Caco-2 (cell line): Measurements from ENCODE around the gene SPOP. TPM values are rescaled to one million over a fixed set of nuclear protein-coding genes. Genes with fewer than 3 reads are reported as not detected.

ENCODE experiments used
- BruUV-seq: library from RNA; stranded (reverse); fragments of 400-500 nt; replicated peaks from 2 replicates; lab custom pipeline; 2021; lab: Mats Ljungman, UMichigan
- CTCF ChIA-PET: fragments of 300-600 bp; sonication (Branson Sonifier 250); formaldehyde crosslinking; loops from one replicate; lab custom pipeline; 2022; ENCODE audit warnings: antibody characterized with exemption; lab: Charles Lee
- POLR2A ChIA-PET: fragments of 300-600 bp; sonication (Branson Sonifier 250); formaldehyde crosslinking; loops from one replicate; lab custom pipeline; 2022; ENCODE audit warnings: antibody characterized with exemption; lab: Charles Lee
- DNase-seq, 2 experiments: peaks; one replicate each; pipeline versions ENCODE4 v3.0.0 to v3.0.0-alpha.2; 2020 to 2022
- H3K27me3 ChIP-seq: replicated peaks from 2 replicates; pipeline ENCODE4 v1.6.0; 2011; ENCODE audit warnings: low read length; ENCODE audit not compliant: control insufficient read depth, insufficient read depth
- H3K36me3 ChIP-seq: 2 replicates; pipeline ENCODE4 v1.5.1; 2011; ENCODE audit warnings: low read length; ENCODE audit not compliant: control insufficient read depth, insufficient read depth
- H3K4me1 ChIP-seq: fragments of 250-450 bp; sonication (Bioruptor Pico); 2 replicates; pipeline ENCODE4 v1.5.1; 2020; ENCODE audit warnings: mild to moderate bottlenecking
- H3K4me3 ChIP-seq: 2 replicates; pipeline ENCODE4 v1.5.1; 2011; ENCODE audit warnings: low read depth, mild to moderate bottlenecking, control low read depth, low read length
- H3K9me3 ChIP-seq: fragments of 250-450 bp; sonication (Bioruptor Pico); 2 replicates; pipeline ENCODE4 v1.5.1; 2020; ENCODE audit warnings: mild to moderate bottlenecking, moderate library complexity
- H3K27ac Mint-ChIP-seq: one replicate; pipeline ENCODE4 v1.8.0; 2022; ENCODE audit warnings: mixed read lengths; ENCODE audit not compliant: unreplicated experiment
- H3K27me3 Mint-ChIP-seq: one replicate; pipeline ENCODE4 v1.8.0; 2022; ENCODE audit warnings: mixed read lengths; ENCODE audit not compliant: insufficient read depth, unreplicated experiment
- H3K36me3 Mint-ChIP-seq: one replicate; pipeline ENCODE4 v1.8.0; 2022; ENCODE audit warnings: mild to moderate bottlenecking, mixed read lengths; ENCODE audit not compliant: insufficient read depth, unreplicated experiment
- H3K4me1 Mint-ChIP-seq: one replicate; pipeline ENCODE4 v1.8.0; 2022; ENCODE audit warnings: low read depth, mixed read lengths; ENCODE audit not compliant: unreplicated experiment
- H3K4me3 Mint-ChIP-seq: one replicate; pipeline ENCODE4 v1.8.0; 2022; ENCODE audit warnings: mild to moderate bottlenecking, moderate library complexity, mixed read lengths; ENCODE audit not compliant: unreplicated experiment
- H3K9me3 Mint-ChIP-seq: one replicate; pipeline ENCODE4 v1.8.0; 2022; ENCODE audit warnings: mixed read lengths; ENCODE audit not compliant: unreplicated experiment
- intact Hi-C: fragments of 100-400 bp; cut with micrococcal nuclease; formaldehyde crosslinking; loops from one replicate; pipeline ENCODE4 v1.10.0; 2022; ENCODE audit not compliant: unreplicated experiment
- total RNA-seq: library from RNA; stranded (reverse); gene quantifications from 2 replicates; pipeline ENCODE4 v1.2.3, GENCODE V29; 2022
- TF ChIP-seq, protein P1 (sequence below), 2 experiments: fragments of 200-600 bp in 1 of 2; IDR thresholded peaks; 1 replicate in 1 of 2; 2 replicates in 1 of 2; pipeline versions ENCODE4 v1.5.1 to v1.8.0; 2011 to 2022; ENCODE audit warnings: antibody characterized with exemption in 1 of 2, control low read depth in 1 of 2, inconsistent platforms in 1 of 2, low read depth in 1 of 2, low read length in 1 of 2, mild to moderate bottlenecking in 1 of 2, moderate library complexity in 1 of 2; ENCODE audit not compliant: insufficient read depth in 1 of 2, severe bottlenecking in 1 of 2, unreplicated experiment in 1 of 2

SPOP gene
- total RNA-seq, 1 experiment from 2014 or later, result 70.2 TPM

DNA sequence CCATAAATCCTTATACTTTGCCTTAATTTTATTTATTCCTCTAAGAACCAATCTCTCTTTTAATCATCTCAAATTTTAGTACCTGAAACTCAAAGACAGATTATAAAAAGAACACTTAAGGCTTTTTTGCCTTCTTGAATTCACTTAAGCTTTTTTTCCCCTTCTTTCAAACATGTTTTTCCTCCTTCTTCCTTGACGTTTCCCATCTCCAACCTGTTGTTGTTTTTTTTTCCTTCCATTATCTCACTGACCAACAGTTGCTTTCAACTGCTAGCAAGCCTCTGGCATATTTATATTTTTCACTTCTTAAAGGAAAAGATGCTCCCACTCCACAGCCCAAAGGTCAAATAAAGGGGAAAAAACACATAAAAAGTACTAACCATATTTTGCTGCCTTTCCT, 32.2 kb downstream of the SPOP start:
- DNase-seq, result no peak
- CTCF ChIA-PET, result interaction anchor here (0.7 to 1.7 kb wide), 3 partner anchors 76 to 1870 kb away, joined by 3 to 7 read pairs (median 5); no protein-coding TSS in a partner anchor
- no peak overlapping the region for H3K27ac Mint-ChIP-seq
- no TSS peak for BruUV-seq
- no peaks in the 10 kb centered on the region for H3K27me3 ChIP-seq
- H3K9me3 ChIP-seq, result no peaks in the 10 kb centered on the region
- H3K4me1 ChIP-seq, result peaks cover 13% of the 10 kb centered on the region
- H3K4me1 Mint-ChIP-seq, result peaks cover 16% of the 10 kb centered on the region
- TF ChIP-seq, protein P1, sequence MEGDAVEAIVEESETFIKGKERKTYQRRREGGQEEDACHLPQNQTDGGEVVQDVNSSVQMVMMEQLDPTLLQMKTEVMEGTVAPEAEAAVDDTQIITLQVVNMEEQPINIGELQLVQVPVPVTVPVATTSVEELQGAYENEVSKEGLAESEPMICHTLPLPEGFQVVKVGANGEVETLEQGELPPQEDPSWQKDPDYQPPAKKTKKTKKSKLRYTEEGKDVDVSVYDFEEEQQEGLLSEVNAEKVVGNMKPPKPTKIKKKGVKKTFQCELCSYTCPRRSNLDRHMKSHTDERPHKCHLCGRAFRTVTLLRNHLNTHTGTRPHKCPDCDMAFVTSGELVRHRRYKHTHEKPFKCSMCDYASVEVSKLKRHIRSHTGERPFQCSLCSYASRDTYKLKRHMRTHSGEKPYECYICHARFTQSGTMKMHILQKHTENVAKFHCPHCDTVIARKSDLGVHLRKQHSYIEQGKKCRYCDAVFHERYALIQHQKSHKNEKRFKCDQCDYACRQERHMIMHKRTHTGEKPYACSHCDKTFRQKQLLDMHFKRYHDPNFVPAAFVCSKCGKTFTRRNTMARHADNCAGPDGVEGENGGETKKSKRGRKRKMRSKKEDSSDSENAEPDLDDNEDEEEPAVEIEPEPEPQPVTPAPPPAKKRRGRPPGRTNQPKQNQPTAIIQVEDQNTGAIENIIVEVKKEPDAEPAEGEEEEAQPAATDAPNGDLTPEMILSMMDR (IDR thresholded peaks at IDR 0.05; ENCODE audit: insufficient read depth in 1 of 2, low read depth in 1 of 2, low read length in 1 of 2, severe bottlenecking in 1 of 2, unreplicated experiment in 1 of 2), result no peak
- intact Hi-C loops, result loop anchor here (2.0 kb wide), 1 partner anchor 31 kb away; no protein-coding TSS in a partner anchor
- no peak overlapping the region for H3K4me3 ChIP-seq
- no peak overlapping the region for H3K4me3 Mint-ChIP-seq
- H3K36me3 Mint-ChIP-seq, result peaks cover 6% of the 10 kb centered on the region
- H3K9me3 Mint-ChIP-seq, result no peaks in the 10 kb centered on the region
- no peaks in the 10 kb centered on the region for H3K36me3 ChIP-seq
- POLR2A ChIA-PET, result interaction anchor here (0.5 kb wide), 1 partner anchor 223 kb away, joined by 6 read pairs; no protein-coding TSS in a partner anchor
- no peaks in the 10 kb centered on the region for H3K27me3 Mint-ChIP-seq

DNA sequence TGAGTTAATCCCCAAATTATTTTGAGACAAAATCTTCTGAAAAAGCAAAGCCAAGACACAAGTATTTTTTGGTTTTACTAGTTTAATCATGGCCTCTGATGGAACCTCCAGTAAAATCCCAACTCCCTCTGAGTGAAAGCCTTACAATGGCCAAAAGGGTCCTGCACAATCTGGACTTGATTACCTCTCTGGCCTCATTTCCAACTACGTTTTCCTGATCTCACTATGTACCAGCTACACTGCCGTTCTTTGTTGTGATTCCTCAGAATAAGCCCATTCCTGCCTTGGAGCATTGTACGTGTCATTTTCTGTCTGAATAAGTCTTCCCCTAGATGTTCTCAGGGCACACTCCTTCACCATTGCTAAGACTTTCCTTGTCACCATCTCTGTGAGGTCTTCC, 37.3 kb downstream of the SPOP start:
- intact Hi-C loops, result no loop called here
- H3K9me3 ChIP-seq, result peaks cover 7% of the 10 kb centered on the region; the same call in 1 of the 2 replicates
- POLR2A ChIA-PET, result no interaction called here
- no TSS peak for BruUV-seq
- H3K27me3 ChIP-seq, result no peaks in the 10 kb centered on the region
- Mint-ChIP-seq H3K27me3 (no peaks in the 10 kb centered on the region), H3K36me3 (peaks cover 2% of the 10 kb centered on the region), H3K4me3 (no peak overlapping the region), H3K27ac (no peak overlapping the region), H3K9me3 (no peaks in the 10 kb centered on the region), H3K4me1 (peaks cover 2% of the 10 kb centered on the region)
- no peak for DNase-seq
- H3K36me3 ChIP-seq, result no peaks in the 10 kb centered on the region
- no peak overlapping the region for H3K4me3 ChIP-seq
- peaks cover 5% of the 10 kb centered on the region; the same call in 1 of the 2 replicates for H3K4me1 ChIP-seq
- TF ChIP-seq, protein P1 (IDR thresholded peaks at IDR 0.05; ENCODE audit: insufficient read depth in 1 of 2, low read depth in 1 of 2, low read length in 1 of 2, severe bottlenecking in 1 of 2, unreplicated experiment in 1 of 2), result no peak
- CTCF ChIA-PET, result no interaction called here

DNA sequence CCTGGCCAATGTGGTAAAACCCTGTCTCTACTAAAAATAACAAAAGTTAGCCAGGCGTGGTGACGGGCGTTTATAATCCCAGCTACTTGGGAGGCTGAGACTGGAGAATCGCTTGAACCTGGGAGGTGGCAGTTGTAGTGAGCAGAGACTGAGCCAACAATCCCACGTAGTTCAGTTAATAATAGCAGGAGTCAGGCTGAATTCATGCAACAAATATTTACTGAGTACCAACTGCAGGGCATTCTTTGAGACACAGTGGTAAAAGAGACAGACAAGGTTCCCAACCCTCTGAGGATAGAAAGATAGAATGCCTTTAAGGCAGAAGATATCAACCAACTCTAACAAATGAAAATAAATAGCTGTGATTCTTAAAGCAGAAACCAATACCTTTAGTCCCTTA, 39.1 kb downstream of the SPOP start:
- H3K9me3 Mint-ChIP-seq, result no peaks in the 10 kb centered on the region
- ChIA-PET POLR2A (no interaction called here), CTCF (interaction anchor here (1.0 kb wide), 1 partner anchor 71 kb away, joined by 3 read pairs; no protein-coding TSS in a partner anchor)
- no TSS peak for BruUV-seq
- TF ChIP-seq, protein P1 (IDR thresholded peaks at IDR 0.05; ENCODE audit: insufficient read depth in 1 of 2, low read depth in 1 of 2, low read length in 1 of 2, severe bottlenecking in 1 of 2, unreplicated experiment in 1 of 2), result no peak
- H3K4me1 Mint-ChIP-seq, result no peaks in the 10 kb centered on the region
- no peak overlapping the region for H3K27ac Mint-ChIP-seq
- no peaks in the 10 kb centered on the region for H3K27me3 Mint-ChIP-seq
- H3K27me3 ChIP-seq, result no peaks in the 10 kb centered on the region
- intact Hi-C loops, result no loop called here
- peaks cover 5% of the 10 kb centered on the region; the same call in 1 of the 2 replicates for H3K4me1 ChIP-seq
- H3K4me3 Mint-ChIP-seq, result no peak overlapping the region
- H3K9me3 ChIP-seq, result peaks cover 7% of the 10 kb centered on the region; the same call in 1 of the 2 replicates
- H3K36me3 Mint-ChIP-seq, result no peaks in the 10 kb centered on the region
- no peak overlapping the region for H3K4me3 ChIP-seq
- DNase-seq, result no peak
- H3K36me3 ChIP-seq, result no peaks in the 10 kb centered on the region
